ENCODE measurements around the gene GTPBP6.
A peak's percentile ranks its signal among the peaks of the same experiment; 100 is the strongest.
"Not testable (repeated sequence)": the region's sequence is repeated elsewhere in the genome, so short reads cannot be mapped to it uniquely, and the experiment has no call there.

The GTPBP6 gene

GRCh38 chrX:283115-283845 lies 35.3 kb downstream of the GTPBP6 start:
- DNase-seq (ENCODE audit: extremely low read depth, low read depth), result peak; percentile 70
- peak overlapping the region; percentile 49 for H3K4me3 ChIP-seq (replicated peaks; ENCODE audit: low read depth, low read length)
- TF ChIP-seq CTCF (IDR thresholded peaks at IDR 0.05; ENCODE audit: low read depth, low read length, missing control alignments), result no peak

GRCh38 chrX:282000-282681 lies 36.5 kb downstream of the GTPBP6 start:
- peak overlapping the region; percentile 40 for H3K4me3 ChIP-seq (replicated peaks; ENCODE audit: low read depth, low read length)
- DNase-seq (ENCODE audit: extremely low read depth, low read depth), result not testable (repeated sequence)

GRCh38 chrX:281166-281999 lies 37.2 kb downstream of the GTPBP6 start, which contains the start of gene PLCXD1:
Gene PLCXD1 (plus strand): TSS chrX:281381. CDS start chrX:284188, 2,807 bp downstream.
- H3K4me3 ChIP-seq (replicated peaks; ENCODE audit: low read depth, low read length), result peak within 1 kb of the TSS; percentile 40
- no peak for TF ChIP-seq CTCF (IDR thresholded peaks at IDR 0.05; ENCODE audit: low read depth, low read length, missing control alignments)
- DNase-seq (ENCODE audit: extremely low read depth, low read depth), result no peak

- DNase-seq (ENCODE audit: extremely low read depth, low read depth); H3K4me3 ChIP-seq (replicated peaks; ENCODE audit: low read depth, low read length): not testable (repeated sequence)
Measured at GRCh38 chrX:280722-281121, 37.9 kb downstream of the GTPBP6 start.

- DNase-seq (ENCODE audit: extremely low read depth, low read depth); H3K4me3 ChIP-seq (replicated peaks; ENCODE audit: low read depth, low read length): not testable (repeated sequence)
Measured at GRCh38 chrX:279757-280604, 38.6 kb downstream of the GTPBP6 start.

- peak overlapping the region; percentile 41 for H3K4me3 ChIP-seq (replicated peaks; ENCODE audit: low read depth, low read length)
- TF ChIP-seq CTCF (IDR thresholded peaks at IDR 0.05; ENCODE audit: low read depth, low read length, missing control alignments), result no peak
- DNase-seq (ENCODE audit: extremely low read depth, low read depth), result no peak
Measured at GRCh38 chrX:276581-277201, 41.9 kb downstream of the GTPBP6 start.

- H3K4me3 ChIP-seq (replicated peaks; ENCODE audit: low read depth, low read length), result peak overlapping the region; percentile 41
- no peak for DNase-seq (ENCODE audit: extremely low read depth, low read depth)
- no peak for TF ChIP-seq CTCF (IDR thresholded peaks at IDR 0.05; ENCODE audit: low read depth, low read length, missing control alignments)
Measured at GRCh38 chrX:275967-276580, 42.5 kb downstream of the GTPBP6 start.
